Stimulated activated CD4-positive, alpha-beta T cell treated with anti-CD3 and anti-CD28 coated beads, Interleukin-2, amount 100 ng/mL, for 4 hours (primary cell): ENCODE results near the gene NBPF3.
"Not testable (repeated sequence)": the region's sequence is repeated elsewhere in the genome, so short reads cannot be mapped to it uniquely, and the experiment has no call there.

ENCODE experiments used
- DNase-seq: peaks from one replicate; pipeline ENCODE4 v3.0.0-alpha.2; 2020; ENCODE audit warnings: low read depth

Gene NBPF3

GRCh38 chr1:21439721-21440629, at the start of gene NBPF3:
NBPF3 (plus strand) TSS chr1:21440137; CDS start chr1:21445087, 4,950 bp downstream.
- peak; percentile 78 for DNase-seq

- DNase-seq: no peak
These were observed 48.4 kb upstream of the NBPF3 start for GRCh38 chr1:21391497-21391896.

- DNase-seq: no peak
These were observed 47.2 kb upstream of the NBPF3 start for GRCh38 chr1:21392587-21393263.

GRCh38 chr1:21396516-21396915, 43.4 kb upstream of the NBPF3 start:
- DNase-seq: no peak

GRCh38 chr1:21397813-21398188, 42.1 kb upstream of the NBPF3 start:
- no peak for DNase-seq

GRCh38 chr1:21401726-21402346, 38.1 kb upstream of the NBPF3 start:
- DNase-seq: not testable (repeated sequence)

- no peak for DNase-seq
These were observed 33.3 kb upstream of the NBPF3 start for GRCh38 chr1:21406659-21407058.

GRCh38 chr1:21409897-21410296, 30.0 kb upstream of the NBPF3 start:
- DNase-seq: not testable (repeated sequence)

GRCh38 chr1:21414015-21414414, 25.9 kb upstream of the NBPF3 start:
- no peak for DNase-seq

GRCh38 chr1:21420378-21420777, 19.6 kb upstream of the NBPF3 start:
- DNase-seq: not testable (repeated sequence)

GRCh38 chr1:21421307-21421706, 18.6 kb upstream of the NBPF3 start:
- not testable (repeated sequence) for DNase-seq

- DNase-seq: not testable (repeated sequence)
These were observed 12.0 kb upstream of the NBPF3 start for GRCh38 chr1:21427798-21428480.

- not testable (repeated sequence) for DNase-seq
These were observed 11.4 kb upstream of the NBPF3 start for GRCh38 chr1:21428481-21429073.

GRCh38 chr1:21429210-21429609, 10.7 kb upstream of the NBPF3 start:
- DNase-seq: not testable (repeated sequence)

GRCh38 chr1:21430875-21431274, 9.1 kb upstream of the NBPF3 start:
- DNase-seq: not testable (repeated sequence)

GRCh38 chr1:21434394-21434793, 5.5 kb upstream of the NBPF3 start:
- DNase-seq: no peak

- DNase-seq: no peak
These were observed 4.1 kb upstream of the NBPF3 start for GRCh38 chr1:21435646-21436487.

GRCh38 chr1:21436488-21437340, 3.2 kb upstream of the NBPF3 start:
- DNase-seq: no peak

- DNase-seq: no peak
These were observed 2.6 kb upstream of the NBPF3 start for GRCh38 chr1:21437341-21437640.
